Liver (tissue), 3 donors: Measurements from ENCODE around the gene MTSS2.
A peak's percentile ranks its signal among the peaks of the same experiment; 100 is the strongest.

Experiments used
- JUND ChIP-seq, 2 donors: IDR thresholded peaks; 2 replicates each; pipeline ENCODE4 v1.6.1; 2016; ENCODE audit warnings: antibody characterized with exemption in 2 of 2
- TAF1 ChIP-seq: conservative IDR thresholded peaks from 2 replicates; pipeline ENCODE4 v1.6.1; 2016; ENCODE audit warnings: antibody characterized with exemption, mild to moderate bottlenecking
- TF ChIP-seq, protein P1 (sequence below): IDR thresholded peaks from 2 replicates; pipeline ENCODE4 v1.6.1; 2016; ENCODE audit warnings: antibody characterized with exemption
- TF ChIP-seq, protein P2 (sequence below): fragments of 150-350 bp; IDR thresholded peaks from 2 replicates; pipeline ENCODE4 v1.5.1; 2017; ENCODE audit warnings: improper control_type of control experiment, low read depth, low read length; ENCODE audit not compliant: missing input control
- donor health status: healthy.
- donor health status: healthy.

DNA sequence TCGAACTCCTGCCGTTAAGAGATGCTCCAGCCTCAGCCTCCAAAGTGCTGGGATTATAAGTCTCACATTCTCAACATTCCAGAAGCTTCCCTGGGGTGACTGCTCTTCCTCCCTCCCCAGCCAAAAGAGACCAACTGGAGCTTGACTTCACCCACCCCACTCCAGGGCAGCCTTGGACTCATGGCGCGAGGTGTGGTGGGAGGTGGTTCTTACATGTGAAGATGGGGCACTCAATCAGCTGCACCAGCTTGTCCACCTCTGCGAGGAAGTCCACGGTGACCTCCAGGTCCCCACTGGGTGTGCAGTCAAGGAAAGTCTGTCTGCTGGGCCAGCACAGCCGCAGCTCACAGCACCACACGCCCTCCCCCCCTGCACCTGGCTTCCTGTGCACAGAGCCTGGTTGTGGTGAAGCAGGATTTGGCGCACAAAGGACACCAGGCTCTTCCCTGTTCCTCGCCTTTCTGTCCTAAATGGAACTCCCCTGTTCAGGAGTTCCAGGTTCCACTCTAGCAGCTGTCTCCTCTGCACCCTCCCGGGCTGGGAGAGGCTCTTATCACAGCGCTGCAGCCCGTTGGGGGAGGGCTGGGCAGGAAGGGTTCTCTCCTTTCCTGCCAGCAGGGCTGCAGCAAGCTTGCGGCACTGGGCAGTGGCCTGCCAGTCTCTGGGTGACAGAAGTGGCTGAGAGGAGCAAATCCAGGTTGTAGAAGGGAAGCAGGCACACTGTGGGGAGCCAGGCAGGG, 9.6 kb upstream of the MTSS2 start:
- TF ChIP-seq, protein P1, sequence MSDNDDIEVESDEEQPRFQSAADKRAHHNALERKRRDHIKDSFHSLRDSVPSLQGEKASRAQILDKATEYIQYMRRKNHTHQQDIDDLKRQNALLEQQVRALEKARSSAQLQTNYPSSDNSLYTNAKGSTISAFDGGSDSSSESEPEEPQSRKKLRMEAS, result no peak
- TF ChIP-seq, protein P2, sequence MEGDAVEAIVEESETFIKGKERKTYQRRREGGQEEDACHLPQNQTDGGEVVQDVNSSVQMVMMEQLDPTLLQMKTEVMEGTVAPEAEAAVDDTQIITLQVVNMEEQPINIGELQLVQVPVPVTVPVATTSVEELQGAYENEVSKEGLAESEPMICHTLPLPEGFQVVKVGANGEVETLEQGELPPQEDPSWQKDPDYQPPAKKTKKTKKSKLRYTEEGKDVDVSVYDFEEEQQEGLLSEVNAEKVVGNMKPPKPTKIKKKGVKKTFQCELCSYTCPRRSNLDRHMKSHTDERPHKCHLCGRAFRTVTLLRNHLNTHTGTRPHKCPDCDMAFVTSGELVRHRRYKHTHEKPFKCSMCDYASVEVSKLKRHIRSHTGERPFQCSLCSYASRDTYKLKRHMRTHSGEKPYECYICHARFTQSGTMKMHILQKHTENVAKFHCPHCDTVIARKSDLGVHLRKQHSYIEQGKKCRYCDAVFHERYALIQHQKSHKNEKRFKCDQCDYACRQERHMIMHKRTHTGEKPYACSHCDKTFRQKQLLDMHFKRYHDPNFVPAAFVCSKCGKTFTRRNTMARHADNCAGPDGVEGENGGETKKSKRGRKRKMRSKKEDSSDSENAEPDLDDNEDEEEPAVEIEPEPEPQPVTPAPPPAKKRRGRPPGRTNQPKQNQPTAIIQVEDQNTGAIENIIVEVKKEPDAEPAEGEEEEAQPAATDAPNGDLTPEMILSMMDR, result peak; percentile 20
- TF ChIP-seq TAF1 (no peak), JUND (IDR thresholded peaks at IDR 0.05) (no peak)
